PC-9 (cell line): Measurements from ENCODE around the gene SDK1. TPM values are rescaled to one million over a fixed set of nuclear protein-coding genes. Genes with fewer than 3 reads are reported as not detected.

Experiments
- BruUV-seq: library from RNA; stranded (reverse); fragments of 400-500 nt; replicated peaks from 2 replicates; lab custom pipeline; 2021; lab: Mats Ljungman, UMichigan
- CTCF ChIA-PET: fragments of 300-600 bp; sonication (Branson Sonifier 250); formaldehyde crosslinking; loops from one replicate; lab custom pipeline; 2022; ENCODE audit warnings: antibody characterized with exemption; lab: Charles Lee
- POLR2A ChIA-PET: fragments of 300-600 bp; sonication (Branson Sonifier 250); formaldehyde crosslinking; loops from one replicate; lab custom pipeline; 2022; ENCODE audit warnings: antibody characterized with exemption; ENCODE audit not compliant: unreplicated experiment; lab: Charles Lee
- DNase-seq, 2 experiments: peaks; one replicate each; pipeline versions ENCODE4 v3.0.0 to v3.0.0-alpha.2; 2015 to 2022; ENCODE audit warnings: mixed read lengths in 1 of 2
- H2AFZ ChIP-seq: fragments of 200-600 bp; sonication (generic); 2 replicates; pipeline ENCODE4 v1.8.1; 2017; ENCODE audit warnings: antibody characterized with exemption
- H3F3A ChIP-seq: fragments of 200-600 bp; sonication (generic); 2 replicates; pipeline ENCODE4 v1.8.1; 2017; ENCODE audit warnings: antibody characterized with exemption, mild to moderate bottlenecking, low read depth; ENCODE audit not compliant: insufficient read depth
- H3K27ac ChIP-seq: fragments of 200-600 bp; sonication (generic); 2 replicates; pipeline ENCODE4 v1.6.1; 2016; ENCODE audit warnings: mixed run types
- H3K27me3 ChIP-seq: fragments of 200-600 bp; sonication (generic); 2 replicates; pipeline ENCODE4 v1.6.1; 2016; ENCODE audit warnings: low read depth, mixed run types; ENCODE audit not compliant: insufficient read depth
- H3K36me3 ChIP-seq: fragments of 200-600 bp; sonication (generic); 2 replicates; pipeline ENCODE4 v1.6.1; 2016; ENCODE audit warnings: low read depth, mixed run types
- H3K4me1 ChIP-seq: fragments of 200-600 bp; sonication (generic); replicated peaks from 2 replicates; pipeline ENCODE4 v1.6.1; 2016; ENCODE audit warnings: mixed run types; ENCODE audit not compliant: insufficient read depth
- H3K4me2 ChIP-seq: fragments of 200-600 bp; sonication (generic); 2 replicates; pipeline ENCODE4 v1.6.1; 2017; ENCODE audit warnings: mixed run types
- H3K4me3 ChIP-seq: fragments of 200-600 bp; sonication (generic); 2 replicates; pipeline ENCODE4 v1.6.1; 2016; ENCODE audit warnings: mixed run types
- H3K79me2 ChIP-seq: fragments of 200-600 bp; sonication (generic); 2 replicates; pipeline ENCODE4 v1.6.1; 2017; ENCODE audit warnings: low read depth, mixed run types
- H3K9me2 ChIP-seq: fragments of 200-600 bp; sonication (generic); 2 replicates; pipeline ENCODE4 v1.8.1; 2017; ENCODE audit warnings: mild to moderate bottlenecking; ENCODE audit not compliant: insufficient read depth
- H3K9me3 ChIP-seq: fragments of 200-600 bp; sonication (generic); 2 replicates; pipeline ENCODE4 v1.8.1; 2016; ENCODE audit warnings: low read depth; ENCODE audit not compliant: insufficient read depth
- H4K20me1 ChIP-seq: fragments of 200-600 bp; sonication (generic); 2 replicates; pipeline ENCODE4 v1.8.1; 2017; ENCODE audit not compliant: insufficient read depth
- CTCF ChIP-seq: fragments of 200-600 bp; sonication (generic); conservative IDR thresholded peaks from 2 replicates; pipeline ENCODE4 v1.6.1; 2017; ENCODE audit warnings: mixed run types, antibody characterized with exemption, mild to moderate bottlenecking, moderate library complexity
- EZH2 ChIP-seq: fragments of 200-600 bp; sonication (generic); IDR thresholded peaks from 2 replicates; pipeline ENCODE4 v1.8.0; 2017; ENCODE audit warnings: antibody characterized with exemption, low read depth
- intact Hi-C: fragments of 100-400 bp; cut with micrococcal nuclease; formaldehyde crosslinking; loops from one replicate; pipeline ENCODE4 v1.10.0; 2022; ENCODE audit not compliant: unreplicated experiment
- total RNA-seq: library from RNA; stranded (reverse); gene quantifications from 2 replicates; pipeline ENCODE4 v1.2.3, GENCODE V29; 2021

The SDK1 gene
- total RNA-seq, 1 experiment from 2014 or later: not detected

DNA sequence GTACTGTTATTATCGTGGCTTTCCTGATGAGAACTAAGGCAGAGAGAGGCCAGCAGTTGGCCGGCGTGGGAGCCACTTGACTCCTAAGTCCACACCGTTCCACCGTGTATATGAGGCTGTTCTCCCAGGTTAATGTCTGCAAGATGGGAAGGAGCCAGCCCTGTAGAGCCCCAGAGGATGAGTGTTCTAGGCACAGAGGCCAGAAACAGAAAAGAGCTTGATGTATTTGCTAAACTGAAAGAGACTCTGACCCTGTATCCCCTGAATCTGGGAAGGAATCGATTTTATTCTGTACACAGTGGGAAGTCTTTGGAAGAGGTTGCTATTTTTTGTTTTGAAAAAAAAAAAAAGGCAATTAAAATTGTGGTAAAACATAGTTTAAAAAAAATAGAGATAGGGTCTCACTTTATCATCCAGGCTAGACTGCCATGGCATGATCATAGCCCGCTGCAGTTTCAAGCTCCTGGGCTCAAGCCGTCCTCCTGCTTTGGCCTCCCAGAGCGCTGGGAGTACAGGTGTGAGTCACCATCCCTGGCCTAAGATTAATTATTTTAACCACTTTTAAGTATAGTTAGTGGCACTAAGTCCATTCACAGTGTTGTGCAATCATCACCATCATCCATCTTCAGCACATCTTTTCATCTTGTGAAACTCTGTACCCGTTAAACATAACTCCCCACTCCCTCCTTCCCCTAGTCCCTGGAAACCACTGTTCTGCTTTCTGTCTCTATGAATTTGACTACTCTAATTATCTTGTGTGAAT lies 348.8 kb downstream of the SDK1 start:
- Histone ChIP-seq H2AFZ (no peak overlapping the region), H3K4me2 (no peak overlapping the region), H4K20me1 (no peaks in the 10 kb centered on the region), H3F3A (no peaks in the 10 kb centered on the region), H3K27ac (no peak overlapping the region), H3K4me3 (no peak overlapping the region), H3K9me3 (no peaks in the 10 kb centered on the region), H3K79me2 (no peaks in the 10 kb centered on the region), H3K27me3 (peaks cover 36% of the 10 kb centered on the region; the same call in 1 of the 2 replicates), H3K9me2 (no peaks in the 10 kb centered on the region), H3K36me3 (no peaks in the 10 kb centered on the region), H3K4me1 (no peaks in the 10 kb centered on the region)
- intact Hi-C loops: no loop called here
- POLR2A ChIA-PET: no interaction called here
- TF ChIP-seq CTCF (no peak), EZH2 (no peak)
- DNase-seq: no peak
- no TSS peak for BruUV-seq
- CTCF ChIA-PET: no interaction called here

- Histone ChIP-seq H3K4me2 (no peak overlapping the region), H3K9me2 (no peaks in the 10 kb centered on the region), H3K4me3 (no peak overlapping the region), H3K9me3 (no peaks in the 10 kb centered on the region), H3K27me3 (peaks cover 40% of the 10 kb centered on the region), H3K79me2 (no peaks in the 10 kb centered on the region), H3F3A (no peaks in the 10 kb centered on the region), H3K4me1 (no peaks in the 10 kb centered on the region), H4K20me1 (no peaks in the 10 kb centered on the region), H3K27ac (no peak overlapping the region), H3K36me3 (no peaks in the 10 kb centered on the region), H2AFZ (no peak overlapping the region)
- DNase-seq: no peak
- intact Hi-C loops: no loop called here
- no peak for TF ChIP-seq EZH2
- TF ChIP-seq CTCF: no peak
- ChIA-PET CTCF (no interaction called here), POLR2A (no interaction called here)
- no TSS peak for BruUV-seq
These were observed 349.8 kb downstream of the SDK1 start for GRCh38 chr7:3650844-3651243.

- H3K36me3 ChIP-seq: no peaks in the 10 kb centered on the region
- no TSS peak for BruUV-seq
- H3K4me3 ChIP-seq: no peak overlapping the region
- TF ChIP-seq EZH2 (no peak), CTCF (no peak)
- H3K9me3 ChIP-seq: no peaks in the 10 kb centered on the region
- no peak overlapping the region for H3K4me2 ChIP-seq
- H3K4me1 ChIP-seq: no peaks in the 10 kb centered on the region
- DNase-seq: no peak
- ChIA-PET POLR2A (no interaction called here), CTCF (no interaction called here)
- H3K27ac ChIP-seq: no peak overlapping the region
- H3F3A ChIP-seq: no peaks in the 10 kb centered on the region
- no peaks in the 10 kb centered on the region for H3K79me2 ChIP-seq
- H2AFZ ChIP-seq: no peak overlapping the region
- intact Hi-C loops: no loop called here
- H3K9me2 ChIP-seq: no peaks in the 10 kb centered on the region
- peaks cover 76% of the 10 kb centered on the region for H3K27me3 ChIP-seq
- no peaks in the 10 kb centered on the region for H4K20me1 ChIP-seq
These were observed 354.6 kb downstream of the SDK1 start for GRCh38 chr7:3655635-3656034.
